ENCODE measurements around the gene MS4A15. TPM values are rescaled to one million over a fixed set of nuclear protein-coding genes. Genes with fewer than 3 reads are reported as not detected.

Gene MS4A15, protein sequence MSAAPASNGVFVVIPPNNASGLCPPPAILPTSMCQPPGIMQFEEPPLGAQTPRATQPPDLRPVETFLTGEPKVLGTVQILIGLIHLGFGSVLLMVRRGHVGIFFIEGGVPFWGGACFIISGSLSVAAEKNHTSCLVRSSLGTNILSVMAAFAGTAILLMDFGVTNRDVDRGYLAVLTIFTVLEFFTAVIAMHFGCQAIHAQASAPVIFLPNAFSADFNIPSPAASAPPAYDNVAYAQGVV
- total RNA-seq (2022; extraction: Qiagen RNA extraction; ENCODE audit: low read depth) = not detected in 5 replicates

GRCh38 chr11:60756307-60757032 lies at the start of gene MS4A15:
MS4A15 (plus strand) TSS chr11:60756867; CDS start chr11:60763734, 6,867 bp downstream.

DNA sequence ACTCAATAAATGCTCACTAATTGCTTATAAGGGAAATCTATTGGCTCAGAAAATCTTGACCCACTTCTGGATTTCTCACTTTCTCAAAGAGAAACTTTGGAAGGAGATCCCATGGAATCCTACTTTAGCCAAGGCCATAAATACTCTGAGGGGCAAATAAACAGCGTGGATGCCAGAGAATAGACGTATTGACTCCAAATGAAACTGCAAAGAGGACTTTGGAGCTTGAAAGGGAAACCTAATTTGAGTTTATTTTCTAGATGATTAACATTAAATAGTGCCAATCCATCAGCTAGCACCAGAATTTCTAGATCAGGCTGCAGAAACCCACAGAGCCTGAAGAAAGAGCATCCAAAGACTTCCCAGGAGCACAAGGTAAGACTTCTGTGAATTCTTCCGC lies 32.2 kb upstream of the MS4A15 start, which contains the start of gene MS4A18:
TSS of gene MS4A18 (plus strand) at position 301 of the 400 bp plus-strand sequence.

GRCh38 chr11:60785136-60785535 lies 28.5 kb downstream of the MS4A15 start, which contains the start of gene MS4A10:
MS4A10 (plus strand) TSS chr11:60785333; CDS start chr11:60790336, 5,003 bp downstream.

Other genes starting within 250 kb of the MS4A15 start
- not detected in 5 replicates for gene MS4A13, start 241.5 kb upstream of the MS4A15 start, total RNA-seq (2022; extraction: Qiagen RNA extraction; ENCODE audit: low read depth)
- gene MS4A8, start 57.3 kb upstream of the MS4A15 start, total RNA-seq (2022; extraction: Qiagen RNA extraction; ENCODE audit: low read depth) = not detected in 5 replicates
- not detected in 5 replicates for gene MS4A18, start 32.1 kb upstream of the MS4A15 start, total RNA-seq (2022; extraction: Qiagen RNA extraction; ENCODE audit: low read depth)
- not detected in 5 replicates for gene MS4A10, start 28.5 kb downstream of the MS4A15 start, total RNA-seq (2022; extraction: Qiagen RNA extraction; ENCODE audit: low read depth)
- 92.7 to 113 TPM (median 102 TPM) in 5 replicates for gene CCDC86, start 85.2 kb downstream of the MS4A15 start, total RNA-seq (2022; extraction: Qiagen RNA extraction; ENCODE audit: low read depth)
- gene PTGDR2, start 99.1 kb downstream of the MS4A15 start, total RNA-seq (2022; extraction: Qiagen RNA extraction; ENCODE audit: low read depth) = 0.03 to 0.08 TPM (median 0.07 TPM) in 3 of 5 replicates, not detected in the others
- 0.09 to 0.58 TPM (median 0.16 TPM) in 5 replicates for gene ZP1, start 110.7 kb downstream of the MS4A15 start, total RNA-seq (2022; extraction: Qiagen RNA extraction; ENCODE audit: low read depth)
- 165 to 207 TPM (median 191 TPM) in 5 replicates for gene PRPF19, start 149.7 kb downstream of the MS4A15 start, total RNA-seq (2022; extraction: Qiagen RNA extraction; ENCODE audit: low read depth)
- gene TMEM109, start 157.3 kb downstream of the MS4A15 start, total RNA-seq (2022; extraction: Qiagen RNA extraction; ENCODE audit: low read depth) = 116 to 131 TPM (median 128 TPM) in 5 replicates
- gene TMEM132A, start 167.6 kb downstream of the MS4A15 start, total RNA-seq (2022; extraction: Qiagen RNA extraction; ENCODE audit: low read depth) = 128 to 202 TPM (median 168 TPM) in 5 replicates
- not detected in 5 replicates for gene SLC15A3, start 195.3 kb downstream of the MS4A15 start, total RNA-seq (2022; extraction: Qiagen RNA extraction; ENCODE audit: low read depth)
- gene CD6, start 214.8 kb downstream of the MS4A15 start, total RNA-seq (2022; extraction: Qiagen RNA extraction; ENCODE audit: low read depth) = 0.06 to 0.47 TPM (median 0.15 TPM) in 5 replicates

All from A549 treated with DMSO at 1 μM for 4 hours (cell line).